Lower lobe of right lung (tissue), 2 donors: ENCODE measurements around the gene LATS2. TPM values are rescaled to one million over a fixed set of nuclear protein-coding genes. Genes with fewer than 3 reads are reported as not detected.
"Not testable (repeated sequence)": the region's sequence is repeated elsewhere in the genome, so short reads cannot be mapped to it uniquely, and the experiment has no call there.

Experiments
- ATAC-seq, 2 donors: fragments of 200-7000 bp; cut with Tn5 transposase; one replicate each; pipeline ENCODE4 v1.9.1; 2020 to 2022; ENCODE audit warnings: mild to moderate bottlenecking in 2 of 2, moderate library complexity in 2 of 2
- DNase-seq: peaks from one replicate; pipeline ENCODE4 v3.0.0-alpha.2; 2020
- H3K27ac ChIP-seq: fragments of 200-600 bp; one replicate; pipeline ENCODE4 v1.8.0; 2022
- H3K27me3 ChIP-seq: fragments of 200-600 bp; one replicate; pipeline ENCODE4 v1.8.0; 2022; ENCODE audit warnings: low read depth
- H3K36me3 ChIP-seq: fragments of 200-600 bp; one replicate; pipeline ENCODE4 v1.8.0; 2022; ENCODE audit warnings: mild to moderate bottlenecking
- H3K4me1 ChIP-seq: fragments of 200-600 bp; one replicate; pipeline ENCODE4 v1.8.0; 2022
- H3K4me3 ChIP-seq: fragments of 200-600 bp; one replicate; pipeline ENCODE4 v1.8.0; 2022; ENCODE audit warnings: mild to moderate bottlenecking
- H3K9me3 ChIP-seq: fragments of 200-600 bp; one replicate; pipeline ENCODE4 v1.8.0; 2022
- intact Hi-C: fragments of 100-400 bp; cut with DNase I; formaldehyde crosslinking; loops from one replicate; pipeline ENCODE4 v1.11.0; 2022
- total RNA-seq: library from RNA; stranded (reverse); fragmentation: NEBNext Ultra II Directional; extraction: Animal tissue kit (Norgen Biotek cat#: 25700); gene quantifications from one replicate; pipeline ENCODE4 v1.2.1, GENCODE V29; 2021
- TF ChIP-seq, protein P1 (sequence below): fragments of 200-600 bp; IDR thresholded peaks from one replicate; pipeline ENCODE4 v1.8.0; 2022; ENCODE audit warnings: antibody characterized with exemption, mild to moderate bottlenecking
- donor health status: DM: no; HTN: yes; CAD: no; lungs with severe emphysema.

LATS2 gene
- total RNA-seq, 1 donor from 2014 or later, result 26.1 TPM

DNA sequence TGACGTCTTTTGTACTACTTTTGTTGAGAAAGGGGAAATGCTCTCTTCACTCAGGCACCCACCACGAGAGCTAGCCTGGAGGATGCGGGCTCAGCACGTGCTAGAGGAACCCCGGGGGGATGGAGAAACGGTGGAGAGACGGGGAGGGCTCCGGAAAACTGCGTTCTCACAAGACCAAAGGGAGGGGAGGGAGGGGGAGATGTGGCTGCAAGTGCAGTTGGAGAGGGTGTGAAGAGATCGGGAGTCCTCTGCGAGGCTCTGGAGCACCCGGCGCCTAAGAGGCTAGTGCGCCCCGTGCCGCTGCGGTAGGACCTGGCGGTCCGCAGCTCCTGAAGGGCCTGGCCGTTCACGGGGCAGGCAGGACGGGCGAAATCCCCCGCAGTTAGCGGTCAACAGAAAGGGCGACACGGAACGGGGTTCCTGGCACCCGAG lies 115.4 kb downstream of the LATS2 start:
- Histone ChIP-seq H3K27ac (no peak overlapping the region), H3K27me3 (peaks cover 5% of the 10 kb centered on the region), H3K36me3 (no peaks in the 10 kb centered on the region), H3K9me3 (no peaks in the 10 kb centered on the region), H3K4me3 (peak overlapping the region; percentile 32), H3K4me1 (peaks cover 8% of the 10 kb centered on the region)
- peak; percentile 51 for DNase-seq
- intact Hi-C loops, result no loop called here
- peak in 1 of 2 donors; percentile 18 for ATAC-seq
- TF ChIP-seq, protein P1, sequence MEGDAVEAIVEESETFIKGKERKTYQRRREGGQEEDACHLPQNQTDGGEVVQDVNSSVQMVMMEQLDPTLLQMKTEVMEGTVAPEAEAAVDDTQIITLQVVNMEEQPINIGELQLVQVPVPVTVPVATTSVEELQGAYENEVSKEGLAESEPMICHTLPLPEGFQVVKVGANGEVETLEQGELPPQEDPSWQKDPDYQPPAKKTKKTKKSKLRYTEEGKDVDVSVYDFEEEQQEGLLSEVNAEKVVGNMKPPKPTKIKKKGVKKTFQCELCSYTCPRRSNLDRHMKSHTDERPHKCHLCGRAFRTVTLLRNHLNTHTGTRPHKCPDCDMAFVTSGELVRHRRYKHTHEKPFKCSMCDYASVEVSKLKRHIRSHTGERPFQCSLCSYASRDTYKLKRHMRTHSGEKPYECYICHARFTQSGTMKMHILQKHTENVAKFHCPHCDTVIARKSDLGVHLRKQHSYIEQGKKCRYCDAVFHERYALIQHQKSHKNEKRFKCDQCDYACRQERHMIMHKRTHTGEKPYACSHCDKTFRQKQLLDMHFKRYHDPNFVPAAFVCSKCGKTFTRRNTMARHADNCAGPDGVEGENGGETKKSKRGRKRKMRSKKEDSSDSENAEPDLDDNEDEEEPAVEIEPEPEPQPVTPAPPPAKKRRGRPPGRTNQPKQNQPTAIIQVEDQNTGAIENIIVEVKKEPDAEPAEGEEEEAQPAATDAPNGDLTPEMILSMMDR, result no peak

GRCh38 chr13:20942938-20943559 lies 118.3 kb downstream of the LATS2 start:
- ATAC-seq (no peak), DNase-seq (no peak)
- H3K4me3 ChIP-seq, result no peak overlapping the region
- TF ChIP-seq, protein P1, result no peak
- H3K36me3 ChIP-seq, result no peaks in the 10 kb centered on the region
- intact Hi-C loops, result no loop called here
- peaks cover 8% of the 10 kb centered on the region for H3K4me1 ChIP-seq
- H3K9me3 ChIP-seq, result no peaks in the 10 kb centered on the region
- H3K27me3 ChIP-seq, result peaks cover 5% of the 10 kb centered on the region
- H3K27ac ChIP-seq, result peak overlapping the region; percentile 54

GRCh38 chr13:20940511-20940910 lies 120.9 kb downstream of the LATS2 start:
- H3K4me3 ChIP-seq, H3K27me3 ChIP-seq, intact Hi-C loops, DNase-seq, ATAC-seq, H3K4me1 ChIP-seq, H3K9me3 ChIP-seq, H3K36me3 ChIP-seq: not testable (repeated sequence)
- H3K27ac ChIP-seq, result peak overlapping the region; percentile 31

GRCh38 chr13:20940083-20940482 lies 121.3 kb downstream of the LATS2 start:
- Histone ChIP-seq H3K27me3 (no peaks in the 10 kb centered on the region), H3K4me3 (no peak overlapping the region), H3K36me3 (no peaks in the 10 kb centered on the region), H3K4me1 (peaks cover 8% of the 10 kb centered on the region), H3K27ac (peak overlapping the region; percentile 31), H3K9me3 (no peaks in the 10 kb centered on the region)
- TF ChIP-seq, protein P1, result no peak
- ATAC-seq, result peak in 1 of 2 donors; percentile 24
- DNase-seq, result no peak
- intact Hi-C loops, result no loop called here

GRCh38 chr13:20939662-20940061 lies 121.7 kb downstream of the LATS2 start:
- ATAC-seq, result peak; percentile 22 to 30
- TF ChIP-seq, protein P1, result no peak
- H3K27ac ChIP-seq, result peak overlapping the region; percentile 31

GRCh38 chr13:20938302-20938701 lies 123.1 kb downstream of the LATS2 start:
- intact Hi-C loops, result no loop called here
- TF ChIP-seq, protein P1, result no peak
- ATAC-seq, result no peak
- DNase-seq, result no peak
- Histone ChIP-seq H3K27me3 (no peaks in the 10 kb centered on the region), H3K4me1 (peaks cover 6% of the 10 kb centered on the region), H3K36me3 (no peaks in the 10 kb centered on the region), H3K27ac (no peak overlapping the region), H3K9me3 (no peaks in the 10 kb centered on the region), H3K4me3 (no peak overlapping the region)

More at GRCh38 chr13:20939662-20940061, 121.7 kb downstream of the LATS2 start:
- no peak overlapping the region for H3K4me3 ChIP-seq
- H3K27me3 ChIP-seq, result no peaks in the 10 kb centered on the region
- H3K36me3 ChIP-seq, result no peaks in the 10 kb centered on the region
- H3K9me3 ChIP-seq, result no peaks in the 10 kb centered on the region
- intact Hi-C loops, result no loop called here
- DNase-seq, result no peak
- H3K4me1 ChIP-seq, result peaks cover 8% of the 10 kb centered on the region
